HCT116 (cell line): ENCODE data around the gene MRPL49.

Experiments
- CTCF ChIP-seq, 3 experiments: fragments of 200-600 bp in 1 of 3; sonication (generic) in 1 of 3; IDR thresholded peaks in 2 of 3; conservative IDR thresholded peaks in 1 of 3; 2 replicates each; pipeline ENCODE4 v1.5.1; 2012 to 2017; ENCODE audit warnings: low read depth in 2 of 3, low read length in 2 of 3, antibody characterized with exemption in 1 of 3, borderline replicate concordance in 1 of 3, control low read depth in 1 of 3, mild to moderate bottlenecking in 1 of 3, mixed read lengths in 1 of 3, mixed run types in 1 of 3, moderate library complexity in 1 of 3; ENCODE audit not compliant: insufficient read depth in 1 of 3
- EZH2phosphoT487 ChIP-seq: fragments of 200-600 bp; IDR thresholded peaks from 2 replicates; pipeline ENCODE4 v1.6.1; 2018; ENCODE audit warnings: antibody characterized with exemption, borderline replicate concordance
- POLR2AphosphoS5 ChIP-seq: IDR thresholded peaks from 2 replicates; pipeline ENCODE4 v1.6.1; 2011; ENCODE audit warnings: mild to moderate bottlenecking, low read depth, low read length, moderate library complexity
- SP1 ChIP-seq: IDR thresholded peaks from 2 replicates; pipeline ENCODE4 v1.6.1; 2012; ENCODE audit warnings: low read depth
- ZBTB33 ChIP-seq: IDR thresholded peaks from 2 replicates; pipeline ENCODE4 v1.6.1; 2011; ENCODE audit warnings: mild to moderate bottlenecking, low read length, moderate library complexity; ENCODE audit not compliant: insufficient replicate concordance; ENCODE audit errors: extremely low read depth
- ZNF274 ChIP-seq: fragments of 200-500 bp; sonication (Bioruptor generic); IDR thresholded peaks from 2 replicates; pipeline ENCODE4 v1.6.1; 2014; ENCODE audit warnings: mild to moderate bottlenecking, low read depth, low read length, inconsistent platforms
- TF ChIP-seq, protein P1 (sequence below): IDR thresholded peaks from 2 replicates; pipeline ENCODE4 v1.6.1; 2012

GRCh38 chr11:65103476-65103875, 18.6 kb upstream of the MRPL49 start:
- TF ChIP-seq CTCF (IDR thresholded peaks at IDR 0.05 in 2 of 3, conservative IDR thresholded peaks at IDR 0.05 in 1 of 3; ENCODE audit: borderline replicate concordance in 1 of 3, insufficient read depth in 1 of 3, low read depth in 2 of 3, low read length in 2 of 3) (no peak), EZH2phosphoT487 (no peak), ZNF274 (no peak), POLR2AphosphoS5 (no peak), ZBTB33 (no peak), SP1 (no peak)
- TF ChIP-seq, protein P1, sequence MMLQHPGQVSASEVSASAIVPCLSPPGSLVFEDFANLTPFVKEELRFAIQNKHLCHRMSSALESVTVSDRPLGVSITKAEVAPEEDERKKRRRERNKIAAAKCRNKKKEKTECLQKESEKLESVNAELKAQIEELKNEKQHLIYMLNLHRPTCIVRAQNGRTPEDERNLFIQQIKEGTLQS, result no peak
